Measurements from ENCODE around the gene GABBR2.

Gene GABBR2

GRCh38 chr9:98727428-98727827 lies 18.7 kb upstream of the GABBR2 start:
- H3K9me2 ChIP-seq (replicated peaks; ENCODE audit: control insufficient read depth, low read length) = no peaks in the 10 kb centered on the region
- no peak overlapping the region for H3K4me2 ChIP-seq (ENCODE audit: low read length)
- H3K4me1 ChIP-seq (ENCODE audit: control insufficient read depth, low read length) = peaks cover 14% of the 10 kb centered on the region
- no peaks in the 10 kb centered on the region for H3F3A ChIP-seq (ENCODE audit: control insufficient read depth, insufficient read depth)
- no peaks in the 10 kb centered on the region for H3K79me2 ChIP-seq (ENCODE audit: control insufficient read depth, low read length)
- H3K9me3 ChIP-seq (ENCODE audit: control insufficient read depth, insufficient read depth, low read length) = no peaks in the 10 kb centered on the region
- no peak overlapping the region for H3K27ac ChIP-seq (ENCODE audit: low read depth, low read length)
- no peak for TF ChIP-seq EZH2phosphoT487 (IDR thresholded peaks at IDR 0.05; ENCODE audit: borderline replicate concordance, low read length)
- TF ChIP-seq CTCF (IDR thresholded peaks at IDR 0.05; ENCODE audit: low read depth, low read length, poor library complexity, severe bottlenecking) = no peak
- H3K27me3 ChIP-seq (ENCODE audit: control insufficient read depth, low read length) = 0 out of 2 replicates have a peak, but pooled peaks cover 6% of the 10 kb centered on the region
- no peaks in the 10 kb centered on the region for H3K36me3 ChIP-seq (ENCODE audit: control insufficient read depth, low read length)
- H3K4me3 ChIP-seq (ENCODE audit: low read length) = no peak overlapping the region
- no peaks in the 10 kb centered on the region for H4K20me1 ChIP-seq (ENCODE audit: control insufficient read depth, insufficient read depth, low read depth, low read length)

GRCh38 chr9:98726735-98727134 lies 18.0 kb upstream of the GABBR2 start:
- TF ChIP-seq EZH2phosphoT487 (IDR thresholded peaks at IDR 0.05; ENCODE audit: borderline replicate concordance, low read length) = no peak
- no peak for TF ChIP-seq CTCF (IDR thresholded peaks at IDR 0.05; ENCODE audit: low read depth, low read length, poor library complexity, severe bottlenecking)
- no peaks in the 10 kb centered on the region for H3K36me3 ChIP-seq (ENCODE audit: control insufficient read depth, low read length)
- no peak overlapping the region for H3K4me3 ChIP-seq (ENCODE audit: low read length)
- no peak overlapping the region for H3K4me2 ChIP-seq (ENCODE audit: low read length)
- H3K79me2 ChIP-seq (ENCODE audit: control insufficient read depth, low read length) = no peaks in the 10 kb centered on the region
- no peaks in the 10 kb centered on the region for H3K9me3 ChIP-seq (ENCODE audit: control insufficient read depth, insufficient read depth, low read length)
- no peak overlapping the region for H3K27ac ChIP-seq (ENCODE audit: low read depth, low read length)
- H3K27me3 ChIP-seq (ENCODE audit: control insufficient read depth, low read length) = 0 out of 2 replicates have a peak, but pooled peaks cover 6% of the 10 kb centered on the region
- no peaks in the 10 kb centered on the region for H3K9me2 ChIP-seq (replicated peaks; ENCODE audit: control insufficient read depth, low read length)
- peaks cover 14% of the 10 kb centered on the region for H3K4me1 ChIP-seq (ENCODE audit: control insufficient read depth, low read length)
- H3F3A ChIP-seq (ENCODE audit: control insufficient read depth, insufficient read depth) = no peaks in the 10 kb centered on the region
- H4K20me1 ChIP-seq (ENCODE audit: control insufficient read depth, insufficient read depth, low read depth, low read length) = no peaks in the 10 kb centered on the region

- no peaks in the 10 kb centered on the region for H3K36me3 ChIP-seq (ENCODE audit: control insufficient read depth, low read length)
- TF ChIP-seq CTCF (IDR thresholded peaks at IDR 0.05; ENCODE audit: low read depth, low read length, poor library complexity, severe bottlenecking) (no peak), EZH2phosphoT487 (IDR thresholded peaks at IDR 0.05; ENCODE audit: borderline replicate concordance, low read length) (no peak)
- H3K27me3 ChIP-seq (ENCODE audit: control insufficient read depth, low read length) = 0 out of 2 replicates have a peak, but pooled peaks cover 6% of the 10 kb centered on the region
- no peaks in the 10 kb centered on the region for H3K79me2 ChIP-seq (ENCODE audit: control insufficient read depth, low read length)
- no peaks in the 10 kb centered on the region for H3K9me2 ChIP-seq (replicated peaks; ENCODE audit: control insufficient read depth, low read length)
- no peak overlapping the region for H3K27ac ChIP-seq (ENCODE audit: low read depth, low read length)
- no peak overlapping the region for H3K4me3 ChIP-seq (ENCODE audit: low read length)
- no peaks in the 10 kb centered on the region for H3K9me3 ChIP-seq (ENCODE audit: control insufficient read depth, insufficient read depth, low read length)
- no peak overlapping the region for H3K4me2 ChIP-seq (ENCODE audit: low read length)
- H4K20me1 ChIP-seq (ENCODE audit: control insufficient read depth, insufficient read depth, low read depth, low read length) = no peaks in the 10 kb centered on the region
- peaks cover 14% of the 10 kb centered on the region for H3K4me1 ChIP-seq (ENCODE audit: control insufficient read depth, low read length)
- no peaks in the 10 kb centered on the region for H3F3A ChIP-seq (ENCODE audit: control insufficient read depth, insufficient read depth)
Observed at GRCh38 chr9:98724810-98725530, 16.2 kb upstream of the GABBR2 start.
